K562 (cell line): Measurements from ENCODE around the gene IL17RA. TPM values are rescaled to one million over a fixed set of nuclear protein-coding genes. Genes with fewer than 3 reads are reported as not detected.

Experiments
- ATAC-seq: fragments of 200-7000 bp; cut with Tn5 transposase; 3 replicates; pipeline ENCODE4 v1.9.1; 2020; ENCODE audit warnings: moderate library complexity
- BruUV-seq: library from RNA; stranded (reverse); fragments of 400-500 nt; replicated peaks from 2 replicates; lab custom pipeline; 2021; lab: Mats Ljungman, UMichigan
- CTCF ChIA-PET: fragments of 300-600 bp; formaldehyde crosslinking; extraction: SDS; loops from one replicate; lab custom pipeline; 2021; ENCODE audit warnings: low intra/inter-chr PET ratio; lab: Yijun Ruan, JAX
- POLR2A ChIA-PET: fragments of 300-600, 350-650 bp; sonication (Branson Sonifier 250); formaldehyde crosslinking; extraction: SDS; loops from one replicate; lab custom pipeline; 2021; ENCODE audit warnings: antibody characterized with exemption, inconsistent platforms; lab: Yijun Ruan, JAX
- DNase-seq, 4 experiments: peaks; one replicate each; pipeline versions ENCODE4 v3.0.0 to v3.0.0-alpha.2; 2011 to 2018; ENCODE audit warnings: low spot score in 3 of 4, mixed read lengths in 3 of 4; ENCODE audit errors: extremely low read depth in 1 of 4
- FAIRE-seq: peaks from 2 replicates; lab custom pipeline; 2011; peaks lifted over from hg19 to GRCh38; lab: Jason Lieb, UNC
- H2AFZ ChIP-seq: 2 replicates; pipeline ENCODE4 v1.6.0; 2011; ENCODE audit warnings: low read depth, low read length, control low read depth, inconsistent platforms
- H3K27ac ChIP-seq: fragments of 200-600 bp; 3 replicates; pipeline ENCODE4 v1.8.0; 2011; ENCODE audit warnings: low read depth, mild to moderate bottlenecking, control low read depth, inconsistent platforms, low read length, moderate library complexity, mixed read lengths; ENCODE audit errors: extremely low read depth
- H3K27me3 ChIP-seq, 2 experiments: fragments of 300-600 bp in 1 of 2; 2 replicates in 1 of 2; 3 replicates in 1 of 2; pipeline versions ENCODE4 v1.6.0 to v1.8.0; 2011; ENCODE audit warnings: inconsistent platforms in 2 of 2, low read length in 2 of 2, mild to moderate bottlenecking in 1 of 2, mixed read lengths in 1 of 2, moderate library complexity in 1 of 2; ENCODE audit not compliant: control insufficient read depth in 2 of 2, insufficient read depth in 2 of 2
- H3K36me3 ChIP-seq: fragments of 300-600 bp; 3 replicates; pipeline ENCODE4 v1.8.0; 2011; ENCODE audit warnings: mild to moderate bottlenecking, low read length, inconsistent platforms; ENCODE audit not compliant: control insufficient read depth, insufficient read depth
- H3K4me1 ChIP-seq, 2 experiments: fragments of 200-600 bp in 1 of 2; replicated peaks in 1 of 2; 2 replicates in 1 of 2; 3 replicates in 1 of 2; pipeline versions ENCODE4 v1.5.1 to v1.8.0; 2011; ENCODE audit warnings: inconsistent platforms in 2 of 2, low read length in 2 of 2, mild to moderate bottlenecking in 1 of 2, mixed read lengths in 1 of 2, moderate library complexity in 1 of 2; ENCODE audit not compliant: control insufficient read depth in 2 of 2, insufficient read depth in 2 of 2
- H3K4me2 ChIP-seq: 2 replicates; pipeline ENCODE4 v1.6.1; 2011; ENCODE audit warnings: low read length, control low read depth, inconsistent platforms, mixed read lengths; ENCODE audit not compliant: insufficient read depth
- H3K4me3 ChIP-seq: fragments of 200-600 bp; sonication (generic), shearing (Covaris generic); 2 replicates; pipeline ENCODE4 v1.5.1; 2016; ENCODE audit warnings: control low read depth, inconsistent platforms
- H3K79me2 ChIP-seq: fragments of 200-600 bp; 3 replicates; pipeline ENCODE4 v1.8.0; 2011; ENCODE audit warnings: low read length, inconsistent platforms; ENCODE audit not compliant: control insufficient read depth, insufficient read depth
- H3K9ac ChIP-seq, 2 experiments: 2 replicates each; pipeline versions ENCODE4 v1.6.0 to v1.6.1; 2011; ENCODE audit warnings: low read depth in 2 of 2, low read length in 2 of 2, control low read depth in 1 of 2, inconsistent platforms in 1 of 2, mild to moderate bottlenecking in 1 of 2, mixed read lengths in 1 of 2; ENCODE audit not compliant: insufficient read depth in 1 of 2
- H3K9me1 ChIP-seq: one replicate; pipeline ENCODE4 v1.6.0; 2011; ENCODE audit warnings: inconsistent platforms, mild to moderate bottlenecking, low read length, moderate library complexity; ENCODE audit not compliant: control insufficient read depth, insufficient read depth
- H3K9me3 ChIP-seq: replicated peaks from 2 replicates; pipeline ENCODE4 v1.5.1; 2011; ENCODE audit warnings: low read depth, low read length, inconsistent platforms; ENCODE audit not compliant: control insufficient read depth, insufficient read depth
- H4K20me1 ChIP-seq: replicated peaks from 2 replicates; pipeline ENCODE4 v1.6.1; 2011; ENCODE audit warnings: low read length, inconsistent platforms, mixed read lengths; ENCODE audit not compliant: control insufficient read depth, insufficient read depth
- EGR1 ChIP-seq: fragments of 450-650 bp; conservative IDR thresholded peaks from 2 replicates; pipeline ENCODE4 v1.6.1; 2017; ENCODE audit warnings: mild to moderate bottlenecking
- MAFF ChIP-seq: IDR thresholded peaks from 2 replicates; pipeline ENCODE4 v1.6.1; 2012; ENCODE audit warnings: low read length, improper control_type of control experiment
- TCF7 ChIP-seq: sonication (generic); IDR thresholded peaks from 2 replicates; pipeline ENCODE4 v1.6.1; 2016; ENCODE audit warnings: antibody characterized with exemption, borderline replicate concordance
- ZFPM2 ChIP-seq: fragments of 250-450 bp; sonication (Bioruptor Pico); IDR thresholded peaks from 2 replicates; pipeline ENCODE4 v1.5.1; 2022; ENCODE audit warnings: mild to moderate bottlenecking
- ZNF311 ChIP-seq: fragments of 250-450 bp; sonication (Bioruptor Pico); IDR thresholded peaks from 2 replicates; pipeline ENCODE4 v1.4.0; 2020; ENCODE audit warnings: mild to moderate bottlenecking, moderate library complexity
- ZNF384 ChIP-seq: IDR thresholded peaks from 2 replicates; pipeline ENCODE4 v1.6.1; 2012; ENCODE audit warnings: low read depth, low read length, improper control_type of control experiment
- ZNF695 ChIP-seq: fragments of 450-650 bp; formaldehyde crosslinking; IDR thresholded peaks from 2 replicates; pipeline ENCODE4 v1.4.0; 2020; ENCODE audit warnings: mild to moderate bottlenecking, moderate library complexity
- WGBS: fragments of 100-300 bp; shearing (Covaris generic); methylation state at CpG from one replicate; pipeline ENCODE4 v1.1.6; 2016; ENCODE audit warnings: low coverage, mixed read lengths; ENCODE audit not compliant: insufficient coverage; ENCODE audit errors: missing lambda C conversion rate; 5-methylcytosine and 5-hydroxymethylcytosine counted together
- in situ Hi-C: fragments of 300-500 bp; cut with MboI; formaldehyde crosslinking; loops from 4 replicates; pipeline ENCODE4 v1.15.0; 2018; ENCODE audit warnings: inconsistent platforms, mixed read lengths
- intact Hi-C: fragments of 100-400 bp; cut with micrococcal nuclease; formaldehyde crosslinking; loops from 2 replicates; pipeline ENCODE4 v1.14.2; 2022
- polyA plus RNA-seq, 8 experiments: library from polyadenylated mRNA; depleted of rRNA in 4 of 8; stranded (reverse) in 5 of 8; unstranded in 3 of 8; fragments of >200 nt; fragmentation: Nextera tagmentation in 2 of 8; fragmentation: Illumina TruSeq in 1 of 8; extraction: Ambion mirVana in 2 of 8; extraction: Trizol in 1 of 8; gene quantifications; 2 replicates each; pipeline versions ENCODE4 v1.2.1 to v1.2.3, GENCODE V29; 2011 to 2014; ENCODE audit warnings: inconsistent platforms in 1 of 8, missing spikeins in 1 of 8
- total RNA-seq, 7 experiments: library from RNA; depleted of rRNA in 6 of 7; stranded (reverse); fragments of >200 nt in 6 of 7; fragmentation: Illumina TruSeq in 2 of 7; extraction: Trizol in 2 of 7; gene quantifications; 2 replicates each; pipeline versions ENCODE4 v1.2.1 to v1.2.3, GENCODE V29; 2011 to 2021; ENCODE audit warnings: low replicate concordance in 1 of 7
- TF ChIP-seq, protein P1 (sequence below): fragments of 250-450 bp; sonication (Bioruptor Pico); IDR thresholded peaks from 2 replicates; pipeline ENCODE4 v1.4.0; 2020
- TF ChIP-seq, protein P2 (sequence below), 3 experiments: fragments of 200-800 bp in 1 of 3; fragments of 250-450 bp in 1 of 3; fragments of 450-650 bp in 1 of 3; sonication (Bioruptor Pico) in 1 of 3; sonication (Bioruptor generic) in 1 of 3; formaldehyde crosslinking in 1 of 3; IDR thresholded peaks; 2 replicates each; pipeline versions ENCODE4 v1.6.1 to v1.8.0; 2016 to 2022; ENCODE audit warnings: mild to moderate bottlenecking in 2 of 3, missing genetic modification characterization in 2 of 3, missing compliant biosample characterization in 1 of 3, moderate library complexity in 1 of 3
- TF ChIP-seq, protein P3 (sequence below): fragments of 250-450 bp; sonication (Bioruptor Pico); IDR thresholded peaks from 2 replicates; pipeline ENCODE4 v1.8.0; 2021; ENCODE audit warnings: mild to moderate bottlenecking, moderate library complexity

IL17RA gene
- total and polyA plus RNA-seq, 9 of the 15 experiments (the other 6 are each of a cell fraction or from before 2014, with no cell fraction given): 0.17 to 11.8 (median 3.7) TPM

DNA sequence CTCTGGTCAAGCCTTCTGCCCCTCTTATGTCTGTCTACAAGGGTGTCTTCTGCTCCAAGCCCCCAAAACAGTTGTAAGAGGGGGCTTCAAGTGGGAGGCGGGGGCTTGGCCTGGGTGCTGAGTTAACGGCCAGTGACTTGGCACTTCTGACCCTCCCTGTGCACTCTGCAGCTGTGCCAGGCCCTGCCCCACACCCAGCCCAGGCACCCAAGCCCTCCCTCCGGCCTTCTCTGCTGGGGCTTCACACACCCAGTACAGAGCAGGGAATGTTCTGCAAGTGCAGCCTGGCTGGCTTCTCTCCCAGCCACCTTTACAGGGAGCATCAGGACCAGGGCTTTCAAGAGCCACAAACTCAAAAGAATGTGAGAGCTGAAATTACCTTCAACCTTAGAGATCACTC is 32.6 kb downstream of the IL17RA start:
- no peak for FAIRE-seq

More for the DNA sequence above, 32.6 kb downstream of the IL17RA start:
- Histone ChIP-seq H3K27me3 (peaks cover 37 to 77% of the 10 kb centered on the region in 2 experiments), H3K9ac (no peak overlapping the region), H3K4me3 (no peak overlapping the region), H4K20me1 (peaks cover 17% of the 10 kb centered on the region), H3K27ac (no peak overlapping the region), H3K79me2 (no peaks in the 10 kb centered on the region), H2AFZ (no peak overlapping the region), H3K4me2 (no peak overlapping the region), H3K36me3 (no peaks in the 10 kb centered on the region), H3K4me1 (peaks cover 0 to 25% of the 10 kb centered on the region in 2 experiments; a peak in 2 of 5 replicates), H3K9me3 (no peaks in the 10 kb centered on the region), H3K9me1 (no peaks in the 10 kb centered on the region)
- 0% methylated on average over 3 of the region's 3 CpGs for WGBS
- no TSS peak for BruUV-seq
- no peak for ATAC-seq
- ChIA-PET POLR2A (interaction anchor here (0.7 to 1.0 kb wide), 2 partner anchors 11 to 20 kb away, joined by 3 to 4 read pairs; no protein-coding TSS in a partner anchor), CTCF (no interaction called here)
- no peak for DNase-seq
- TF ChIP-seq ZNF311 (CRISPR knock-in tag) (no peak), MAFF (no peak), TCF7 (no peak), ZNF695 (CRISPR knock-in tag) (no peak), ZNF384 (no peak), ZFPM2 (no peak), EGR1 (no peak)
- TF ChIP-seq, protein P1, sequence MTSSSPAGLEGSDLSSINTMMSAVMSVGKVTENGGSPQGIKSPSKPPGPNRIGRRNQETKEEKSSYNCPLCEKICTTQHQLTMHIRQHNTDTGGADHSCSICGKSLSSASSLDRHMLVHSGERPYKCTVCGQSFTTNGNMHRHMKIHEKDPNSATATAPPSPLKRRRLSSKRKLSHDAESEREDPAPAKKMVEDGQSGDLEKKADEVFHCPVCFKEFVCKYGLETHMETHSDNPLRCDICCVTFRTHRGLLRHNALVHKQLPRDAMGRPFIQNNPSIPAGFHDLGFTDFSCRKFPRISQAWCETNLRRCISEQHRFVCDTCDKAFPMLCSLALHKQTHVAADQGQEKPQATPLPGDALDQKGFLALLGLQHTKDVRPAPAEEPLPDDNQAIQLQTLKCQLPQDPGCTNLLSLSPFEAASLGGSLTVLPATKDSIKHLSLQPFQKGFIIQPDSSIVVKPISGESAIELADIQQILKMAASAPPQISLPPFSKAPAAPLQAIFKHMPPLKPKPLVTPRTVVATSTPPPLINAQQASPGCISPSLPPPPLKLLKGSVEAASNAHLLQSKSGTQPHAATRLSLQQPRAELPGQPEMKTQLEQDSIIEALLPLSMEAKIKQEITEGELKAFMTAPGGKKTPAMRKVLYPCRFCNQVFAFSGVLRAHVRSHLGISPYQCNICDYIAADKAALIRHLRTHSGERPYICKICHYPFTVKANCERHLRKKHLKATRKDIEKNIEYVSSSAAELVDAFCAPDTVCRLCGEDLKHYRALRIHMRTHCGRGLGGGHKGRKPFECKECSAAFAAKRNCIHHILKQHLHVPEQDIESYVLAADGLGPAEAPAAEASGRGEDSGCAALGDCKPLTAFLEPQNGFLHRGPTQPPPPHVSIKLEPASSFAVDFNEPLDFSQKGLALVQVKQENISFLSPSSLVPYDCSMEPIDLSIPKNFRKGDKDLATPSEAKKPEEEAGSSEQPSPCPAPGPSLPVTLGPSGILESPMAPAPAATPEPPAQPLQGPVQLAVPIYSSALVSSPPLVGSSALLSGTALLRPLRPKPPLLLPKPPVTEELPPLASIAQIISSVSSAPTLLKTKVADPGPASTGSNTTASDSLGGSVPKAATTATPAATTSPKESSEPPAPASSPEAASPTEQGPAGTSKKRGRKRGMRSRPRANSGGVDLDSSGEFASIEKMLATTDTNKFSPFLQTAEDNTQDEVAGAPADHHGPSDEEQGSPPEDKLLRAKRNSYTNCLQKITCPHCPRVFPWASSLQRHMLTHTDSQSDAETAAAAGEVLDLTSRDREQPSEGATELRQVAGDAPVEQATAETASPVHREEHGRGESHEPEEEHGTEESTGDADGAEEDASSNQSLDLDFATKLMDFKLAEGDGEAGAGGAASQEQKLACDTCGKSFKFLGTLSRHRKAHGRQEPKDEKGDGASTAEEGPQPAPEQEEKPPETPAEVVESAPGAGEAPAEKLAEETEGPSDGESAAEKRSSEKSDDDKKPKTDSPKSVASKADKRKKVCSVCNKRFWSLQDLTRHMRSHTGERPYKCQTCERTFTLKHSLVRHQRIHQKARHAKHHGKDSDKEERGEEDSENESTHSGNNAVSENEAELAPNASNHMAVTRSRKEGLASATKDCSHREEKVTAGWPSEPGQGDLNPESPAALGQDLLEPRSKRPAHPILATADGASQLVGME (CRISPR knock-in tag): no peak
- TF ChIP-seq, protein P2, sequence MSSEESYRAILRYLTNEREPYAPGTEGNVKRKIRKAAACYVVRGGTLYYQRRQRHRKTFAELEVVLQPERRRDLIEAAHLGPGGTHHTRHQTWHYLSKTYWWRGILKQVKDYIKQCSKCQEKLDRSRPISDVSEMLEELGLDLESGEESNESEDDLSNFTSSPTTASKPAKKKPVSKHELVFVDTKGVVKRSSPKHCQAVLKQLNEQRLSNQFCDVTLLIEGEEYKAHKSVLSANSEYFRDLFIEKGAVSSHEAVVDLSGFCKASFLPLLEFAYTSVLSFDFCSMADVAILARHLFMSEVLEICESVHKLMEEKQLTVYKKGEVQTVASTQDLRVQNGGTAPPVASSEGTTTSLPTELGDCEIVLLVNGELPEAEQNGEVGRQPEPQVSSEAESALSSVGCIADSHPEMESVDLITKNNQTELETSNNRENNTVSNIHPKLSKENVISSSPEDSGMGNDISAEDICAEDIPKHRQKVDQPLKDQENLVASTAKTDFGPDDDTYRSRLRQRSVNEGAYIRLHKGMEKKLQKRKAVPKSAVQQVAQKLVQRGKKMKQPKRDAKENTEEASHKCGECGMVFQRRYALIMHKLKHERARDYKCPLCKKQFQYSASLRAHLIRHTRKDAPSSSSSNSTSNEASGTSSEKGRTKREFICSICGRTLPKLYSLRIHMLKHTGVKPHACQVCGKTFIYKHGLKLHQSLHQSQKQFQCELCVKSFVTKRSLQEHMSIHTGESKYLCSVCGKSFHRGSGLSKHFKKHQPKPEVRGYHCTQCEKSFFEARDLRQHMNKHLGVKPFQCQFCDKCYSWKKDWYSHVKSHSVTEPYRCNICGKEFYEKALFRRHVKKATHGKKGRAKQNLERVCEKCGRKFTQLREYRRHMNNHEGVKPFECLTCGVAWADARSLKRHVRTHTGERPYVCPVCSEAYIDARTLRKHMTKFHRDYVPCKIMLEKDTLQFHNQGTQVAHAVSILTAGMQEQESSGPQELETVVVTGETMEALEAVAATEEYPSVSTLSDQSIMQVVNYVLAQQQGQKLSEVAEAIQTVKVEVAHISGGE (CRISPR knock-in tag; IDR thresholded peaks at IDR 0.05): no peak
- TF ChIP-seq, protein P3, sequence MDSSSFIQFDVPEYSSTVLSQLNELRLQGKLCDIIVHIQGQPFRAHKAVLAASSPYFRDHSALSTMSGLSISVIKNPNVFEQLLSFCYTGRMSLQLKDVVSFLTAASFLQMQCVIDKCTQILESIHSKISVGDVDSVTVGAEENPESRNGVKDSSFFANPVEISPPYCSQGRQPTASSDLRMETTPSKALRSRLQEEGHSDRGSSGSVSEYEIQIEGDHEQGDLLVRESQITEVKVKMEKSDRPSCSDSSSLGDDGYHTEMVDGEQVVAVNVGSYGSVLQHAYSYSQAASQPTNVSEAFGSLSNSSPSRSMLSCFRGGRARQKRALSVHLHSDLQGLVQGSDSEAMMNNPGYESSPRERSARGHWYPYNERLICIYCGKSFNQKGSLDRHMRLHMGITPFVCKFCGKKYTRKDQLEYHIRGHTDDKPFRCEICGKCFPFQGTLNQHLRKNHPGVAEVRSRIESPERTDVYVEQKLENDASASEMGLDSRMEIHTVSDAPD (CRISPR knock-in tag): no peak
- in situ Hi-C loops (no loop called here), intact Hi-C loops (loop anchor here (5.0 kb wide), 1 partner anchor 385 kb away; no protein-coding TSS in a partner anchor)
